KOPT-K1 (cell line): ENCODE data around the gene TAGLN2.

Source experiments
- H3K27ac ChIP-seq: fragments of 200-600 bp; sonication (generic); 2 replicates; pipeline ENCODE4 v1.5.1; 2016; ENCODE audit warnings: antibody characterized with exemption, mild to moderate bottlenecking, low read depth, low read length; ENCODE audit not compliant: poor library complexity, severe bottlenecking
- H3K36me3 ChIP-seq: fragments of 200-600 bp; sonication (generic); 2 replicates; pipeline ENCODE4 v1.5.1; 2017; ENCODE audit warnings: antibody characterized with exemption, mild to moderate bottlenecking, low read length, moderate library complexity; ENCODE audit not compliant: insufficient read depth
- H3K9me3 ChIP-seq: fragments of 200-600 bp; sonication (generic); 2 replicates; pipeline ENCODE4 v1.5.1; 2017; ENCODE audit warnings: antibody characterized with exemption, low read length, mild to moderate bottlenecking; ENCODE audit not compliant: insufficient read depth, poor library complexity, severe bottlenecking

TAGLN2 gene

DNA sequence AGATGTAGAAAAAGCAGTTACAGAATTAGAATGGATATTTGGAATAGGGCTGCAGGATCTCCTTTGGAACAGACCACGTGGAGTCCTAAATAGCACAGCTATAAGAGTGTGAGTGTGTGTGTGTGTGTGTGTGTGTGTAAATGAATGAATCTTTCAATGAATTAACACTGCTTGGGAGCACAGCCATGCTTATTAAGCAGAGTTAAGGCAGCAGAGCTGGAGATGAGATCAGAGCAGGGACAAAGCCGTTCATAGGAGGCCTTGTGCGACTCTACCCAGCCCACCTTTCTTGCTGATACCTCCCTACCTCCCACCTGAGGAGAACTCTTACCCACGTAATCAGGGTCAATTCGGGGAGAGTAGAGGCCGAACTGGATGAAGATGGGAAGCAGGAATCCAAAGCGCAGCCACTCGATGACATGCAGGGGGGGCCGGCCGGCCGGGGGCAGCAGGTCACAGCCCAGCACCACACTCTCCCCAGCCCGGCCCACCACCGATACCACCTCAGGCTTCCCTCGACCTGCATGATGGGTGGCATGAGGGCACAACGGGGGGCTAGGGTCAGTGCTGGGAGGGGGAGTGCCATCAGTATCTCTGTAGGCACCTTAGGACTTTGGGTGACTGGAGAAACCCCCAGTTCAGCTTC lies 17.4 kb upstream of the TAGLN2 start:
- H3K36me3 ChIP-seq = no peaks in the 10 kb centered on the region
- no peaks in the 10 kb centered on the region for H3K9me3 ChIP-seq
- H3K27ac ChIP-seq = no peak overlapping the region

DNA sequence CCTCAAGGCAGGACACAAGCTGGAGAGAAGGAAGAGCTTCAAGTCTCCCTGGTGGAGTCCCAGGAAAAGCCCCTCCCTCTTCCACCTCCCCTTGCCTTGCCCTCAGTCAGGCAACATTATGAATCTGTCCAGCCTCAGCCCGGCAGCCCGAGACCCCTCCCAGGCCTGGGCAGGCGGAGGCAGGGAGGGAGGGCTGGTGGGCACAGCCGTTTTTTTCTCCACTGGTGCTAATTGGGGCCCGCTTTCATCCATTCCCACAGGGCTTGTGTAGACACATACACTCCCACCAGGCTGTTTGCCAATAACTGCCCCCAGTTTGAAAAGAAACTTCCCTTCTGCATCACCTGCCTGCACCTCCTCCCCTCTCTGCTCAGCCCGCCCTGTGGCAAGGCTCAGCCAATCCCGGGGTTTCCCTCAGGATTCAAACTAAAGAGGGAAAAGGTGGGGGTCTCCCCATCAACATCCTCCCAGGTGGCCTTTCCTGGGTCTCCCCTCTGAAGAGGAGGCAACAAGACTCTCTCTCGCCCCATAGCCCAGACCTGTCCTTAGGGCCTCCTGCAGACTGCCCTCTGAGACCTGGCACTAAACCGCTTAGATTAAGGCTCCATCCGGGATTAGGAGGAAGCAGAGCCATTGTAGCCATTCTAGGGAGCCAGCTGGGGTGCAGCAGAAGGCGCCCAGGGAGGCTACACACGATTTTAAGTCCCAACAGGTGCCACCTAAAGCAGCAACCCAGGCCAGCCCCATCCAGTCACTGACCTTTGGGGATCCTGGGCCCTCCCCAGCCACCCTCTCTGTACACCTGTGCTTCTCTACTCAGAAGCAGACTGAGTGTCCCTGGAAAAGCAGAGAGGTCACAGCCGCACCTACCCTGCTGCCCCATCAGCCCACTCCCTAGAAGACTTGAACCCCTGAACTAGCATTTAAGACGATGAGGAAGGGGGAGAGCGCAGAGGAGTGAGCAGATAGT lies 16.6 kb upstream of the TAGLN2 start:
- Histone ChIP-seq H3K27ac (no peak overlapping the region), H3K9me3 (no peaks in the 10 kb centered on the region), H3K36me3 (no peaks in the 10 kb centered on the region)

DNA sequence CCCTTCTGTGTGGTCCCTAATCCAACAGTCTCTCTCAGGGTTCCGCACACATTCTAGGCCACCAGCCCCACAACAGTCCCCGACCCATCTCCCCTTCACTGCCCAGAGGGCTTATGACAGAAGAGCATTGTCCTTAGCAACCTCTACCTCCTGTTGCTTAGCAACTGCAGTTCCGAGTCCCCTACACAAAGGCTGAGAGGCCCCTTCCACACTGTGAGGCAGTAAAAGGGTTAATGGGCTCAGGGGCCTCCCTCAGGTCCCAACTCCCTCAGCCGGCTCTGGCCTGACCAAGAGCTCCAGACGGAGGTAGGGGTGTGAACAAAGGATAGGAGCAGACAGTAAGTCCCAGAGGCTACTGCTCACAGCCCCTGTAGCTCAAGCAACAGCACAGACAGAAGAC lies 15.8 kb upstream of the TAGLN2 start:
- Histone ChIP-seq H3K27ac (no peak overlapping the region), H3K9me3 (no peaks in the 10 kb centered on the region), H3K36me3 (no peaks in the 10 kb centered on the region)

DNA sequence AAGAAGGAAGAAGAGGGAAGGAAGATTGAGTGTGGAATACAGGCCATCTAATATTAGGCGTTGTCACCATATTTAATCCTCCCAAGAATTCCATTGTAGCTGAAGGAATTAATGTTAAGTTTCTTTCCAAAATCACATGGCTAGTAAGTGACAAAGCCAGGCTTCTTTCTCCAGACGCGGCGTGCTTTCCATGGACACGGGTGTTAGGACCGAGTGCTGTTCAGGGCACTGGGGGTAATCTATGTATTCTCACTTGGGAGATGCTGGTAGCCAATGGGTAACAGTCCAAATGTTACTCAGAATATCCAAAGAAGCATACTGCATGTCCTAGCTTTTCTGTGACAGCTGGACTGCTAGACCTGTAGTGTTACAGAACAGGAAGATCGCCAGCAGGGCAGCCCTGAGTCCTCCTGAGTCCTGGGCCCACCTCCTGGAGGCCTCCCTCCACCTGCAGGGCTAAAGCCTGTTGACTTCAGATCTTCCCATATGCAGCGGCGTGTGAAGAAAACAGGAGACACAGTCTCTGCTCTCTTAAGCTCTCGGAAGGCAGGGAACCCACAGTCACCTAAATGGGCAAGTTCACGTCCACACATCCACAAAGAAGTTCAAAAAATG lies 14.8 kb upstream of the TAGLN2 start:
- no peak overlapping the region for H3K27ac ChIP-seq
- H3K36me3 ChIP-seq = no peaks in the 10 kb centered on the region
- H3K9me3 ChIP-seq = no peaks in the 10 kb centered on the region

DNA sequence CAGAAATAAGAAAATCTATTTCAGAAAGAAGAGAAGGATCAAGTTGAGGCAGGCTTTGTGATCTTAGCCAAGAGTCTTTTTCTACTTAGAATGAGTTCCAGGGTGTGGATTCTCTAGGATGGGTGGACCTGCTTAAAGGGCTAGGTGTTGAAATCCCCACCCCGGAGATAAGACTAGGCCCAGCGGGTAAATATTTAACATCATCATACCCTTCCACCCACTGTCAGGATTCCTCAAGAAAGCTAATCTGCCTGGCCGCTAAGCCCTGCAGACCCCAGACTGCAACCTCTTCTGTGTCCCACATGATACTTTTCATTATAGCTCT lies 14.3 kb upstream of the TAGLN2 start:
- H3K36me3 ChIP-seq = no peaks in the 10 kb centered on the region

DNA sequence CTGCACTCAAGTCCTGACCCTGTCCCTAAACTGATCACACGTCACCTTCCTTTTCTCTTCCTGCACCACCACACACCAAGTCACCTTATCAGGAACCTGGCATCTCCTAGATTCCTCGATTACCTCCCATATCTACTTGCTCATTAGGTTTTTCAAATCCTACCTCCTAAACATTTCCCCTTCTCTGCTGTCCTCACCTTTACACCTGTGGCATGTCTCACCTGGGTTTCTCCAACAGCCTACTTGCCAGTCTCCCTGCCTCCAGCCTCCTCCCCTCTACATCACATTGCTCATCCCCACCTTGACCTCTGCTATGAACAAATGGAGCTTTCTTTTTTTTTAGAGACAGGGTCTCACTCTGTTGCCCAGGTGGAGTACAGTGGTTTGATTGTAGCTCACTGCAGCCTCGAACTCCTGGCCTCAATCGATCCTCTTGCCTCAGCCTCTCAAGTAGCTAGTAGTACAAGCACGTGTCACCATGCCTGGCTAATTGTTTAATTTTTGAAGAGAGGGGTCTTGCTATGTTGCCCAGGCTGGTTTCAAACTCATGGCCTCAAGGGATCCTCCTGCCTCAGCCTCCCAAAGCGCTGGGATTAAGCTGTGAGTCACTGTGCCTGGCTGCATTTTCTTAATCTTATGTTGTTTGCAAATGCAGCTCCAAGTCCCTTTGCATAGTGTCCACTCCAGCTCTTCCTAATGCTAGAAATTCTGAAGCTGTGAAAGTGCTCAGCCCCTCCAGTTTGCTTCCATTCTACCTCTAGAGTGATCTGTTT lies 13.8 kb upstream of the TAGLN2 start:
- no peaks in the 10 kb centered on the region for H3K36me3 ChIP-seq
- H3K27ac ChIP-seq = no peak overlapping the region
- no peaks in the 10 kb centered on the region for H3K9me3 ChIP-seq

More for the DNA sequence above, 14.3 kb upstream of the TAGLN2 start:
- no peaks in the 10 kb centered on the region for H3K9me3 ChIP-seq
- H3K27ac ChIP-seq = no peak overlapping the region

DNA sequence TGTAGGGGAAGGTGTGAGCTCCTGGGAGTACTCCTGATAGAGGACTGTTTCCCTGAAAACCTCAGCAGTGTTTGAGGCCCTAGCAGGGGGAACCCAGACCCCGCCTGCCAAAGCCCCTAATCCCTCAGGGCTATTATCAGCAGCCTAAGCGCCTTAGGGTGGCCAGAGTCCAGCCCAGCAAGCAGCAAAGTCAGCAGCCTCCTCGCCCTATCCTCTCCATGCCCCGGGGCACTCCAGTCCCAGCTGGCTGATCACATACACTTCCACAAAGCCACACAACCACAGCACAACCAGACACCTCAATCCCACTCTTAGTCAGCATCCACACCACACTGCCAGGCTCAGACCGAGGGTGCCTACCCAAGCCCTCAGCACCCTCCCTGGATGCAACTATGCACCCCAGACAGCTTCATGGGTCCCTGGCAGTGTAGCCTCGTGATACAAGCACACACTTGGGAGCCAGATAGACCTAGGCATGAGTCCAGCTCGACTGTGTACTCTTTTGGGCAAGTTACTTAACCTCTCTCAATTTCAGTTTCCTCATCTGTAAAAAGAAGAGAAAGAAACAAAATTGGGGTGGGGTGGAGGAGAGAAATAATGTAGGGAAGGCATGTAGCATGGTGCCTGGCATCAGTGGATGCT lies 13.0 kb upstream of the TAGLN2 start:
- H3K27ac ChIP-seq = no peak overlapping the region

DNA sequence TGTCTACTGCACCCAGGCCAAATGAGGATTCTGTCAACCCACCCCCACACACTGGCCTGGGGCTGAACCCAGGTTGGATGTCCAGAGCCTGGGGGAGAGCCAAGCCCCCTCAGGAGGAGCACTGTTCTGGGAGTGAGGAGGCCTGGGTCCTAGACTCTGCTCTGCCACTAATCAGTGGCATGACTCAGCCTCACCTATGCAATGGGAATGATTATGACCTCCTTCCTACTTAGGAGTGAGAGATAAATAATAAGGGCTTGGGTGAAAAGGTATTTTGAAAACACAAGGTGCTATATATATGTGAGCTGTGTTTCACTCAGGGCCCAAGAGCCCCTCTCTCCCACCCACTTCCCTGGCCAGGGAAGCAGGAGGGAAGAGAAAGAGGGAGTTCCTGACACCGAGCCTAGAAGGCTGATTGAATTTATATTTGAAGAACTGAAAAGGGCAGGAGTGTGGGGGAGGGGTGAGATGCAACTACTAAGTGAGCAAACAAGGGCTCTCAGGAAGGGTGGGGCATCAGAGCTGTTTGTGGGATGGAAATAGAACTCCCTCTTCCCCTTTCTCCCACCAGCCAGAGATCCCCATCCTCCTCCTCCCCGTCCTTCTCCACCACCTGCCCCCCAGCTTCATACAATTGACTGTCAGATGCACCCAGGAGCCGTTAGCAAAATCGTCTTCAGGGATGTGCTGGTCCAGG lies 11.9 kb upstream of the TAGLN2 start:
- H3K36me3 ChIP-seq = no peaks in the 10 kb centered on the region
- no peaks in the 10 kb centered on the region for H3K9me3 ChIP-seq
- no peak overlapping the region for H3K27ac ChIP-seq

More for the DNA sequence above, 13.0 kb upstream of the TAGLN2 start:
- Histone ChIP-seq H3K36me3 (no peaks in the 10 kb centered on the region), H3K9me3 (no peaks in the 10 kb centered on the region)

DNA sequence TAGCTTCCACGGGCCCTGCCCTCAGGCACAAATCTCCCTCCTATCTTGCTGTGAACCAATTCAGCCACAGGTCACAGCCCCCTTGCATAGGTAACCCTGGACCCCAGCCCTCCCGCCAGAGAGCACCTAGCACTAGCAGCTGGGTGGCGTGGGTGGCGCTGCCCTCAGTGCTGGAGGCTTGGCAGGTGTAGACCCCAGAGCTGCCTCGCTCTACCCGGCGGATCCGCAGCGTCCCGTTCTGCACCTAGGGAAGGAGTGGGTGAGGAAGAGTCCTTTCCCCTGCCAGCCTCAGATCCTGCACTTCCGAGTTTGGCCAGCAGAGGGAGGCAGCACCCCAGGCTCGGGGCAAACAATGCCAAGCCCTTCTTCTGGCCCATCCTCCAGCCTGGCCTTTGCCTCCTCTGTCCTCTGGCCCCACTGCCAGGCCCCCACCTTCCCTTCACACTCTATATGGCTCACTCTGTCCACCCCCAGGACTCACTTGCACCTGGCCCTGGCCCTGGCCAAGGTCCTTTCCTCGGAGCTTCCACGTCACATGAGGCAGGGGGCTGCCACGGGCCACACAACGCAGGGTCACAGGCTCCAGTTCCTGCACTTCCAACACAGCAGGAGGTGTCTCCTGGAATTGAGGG lies 11.1 kb upstream of the TAGLN2 start:
- Histone ChIP-seq H3K27ac (no peak overlapping the region), H3K9me3 (no peaks in the 10 kb centered on the region), H3K36me3 (no peaks in the 10 kb centered on the region)

DNA sequence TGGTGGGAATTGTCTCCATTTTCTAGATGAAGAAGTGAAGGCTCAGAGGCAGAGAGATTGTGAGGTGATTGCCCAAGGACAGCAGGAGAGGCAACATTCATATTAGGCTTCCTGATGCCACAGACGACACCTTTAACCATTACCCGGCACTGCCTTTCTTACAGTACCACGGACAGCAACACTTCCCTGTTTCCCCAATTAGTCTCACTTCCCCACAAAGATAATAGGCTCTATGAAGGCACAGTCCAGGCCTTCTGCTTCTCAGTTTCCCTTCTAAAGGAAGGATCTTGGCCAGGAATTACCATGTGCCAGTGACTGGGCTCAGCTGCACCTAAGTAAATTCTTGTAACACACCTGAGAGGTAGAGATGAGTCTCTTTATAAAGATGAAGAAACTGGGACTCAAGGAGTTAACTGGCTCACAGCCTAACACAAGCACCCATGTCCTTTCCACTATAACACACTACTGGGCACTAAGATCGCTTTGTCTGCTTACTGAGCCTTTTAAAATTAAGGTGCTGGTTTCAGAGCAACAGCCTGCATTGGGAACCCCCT lies 10.5 kb upstream of the TAGLN2 start:
- no peak overlapping the region for H3K27ac ChIP-seq
- H3K36me3 ChIP-seq = no peaks in the 10 kb centered on the region
- H3K9me3 ChIP-seq = no peaks in the 10 kb centered on the region

DNA sequence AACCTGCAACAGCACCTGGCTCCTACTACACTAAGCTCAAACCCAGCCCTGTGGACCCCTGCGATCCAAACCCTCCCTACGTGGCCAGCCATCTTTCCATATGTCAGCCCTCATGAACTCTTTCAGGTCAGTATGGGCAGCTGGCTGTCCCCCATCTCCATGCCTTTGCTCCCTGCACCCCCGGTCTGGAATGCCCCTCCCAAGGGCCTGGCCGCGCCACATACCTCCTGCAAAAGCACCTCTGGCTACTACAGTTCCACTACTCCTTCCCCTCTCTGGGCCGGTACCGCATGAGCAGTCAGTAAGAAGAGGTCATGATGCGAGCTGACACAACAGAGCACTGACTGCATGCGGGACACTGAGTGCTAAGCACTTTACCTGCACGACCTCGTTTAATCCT lies 10.0 kb upstream of the TAGLN2 start:
- Histone ChIP-seq H3K36me3 (no peaks in the 10 kb centered on the region), H3K9me3 (no peaks in the 10 kb centered on the region), H3K27ac (no peak overlapping the region)

DNA sequence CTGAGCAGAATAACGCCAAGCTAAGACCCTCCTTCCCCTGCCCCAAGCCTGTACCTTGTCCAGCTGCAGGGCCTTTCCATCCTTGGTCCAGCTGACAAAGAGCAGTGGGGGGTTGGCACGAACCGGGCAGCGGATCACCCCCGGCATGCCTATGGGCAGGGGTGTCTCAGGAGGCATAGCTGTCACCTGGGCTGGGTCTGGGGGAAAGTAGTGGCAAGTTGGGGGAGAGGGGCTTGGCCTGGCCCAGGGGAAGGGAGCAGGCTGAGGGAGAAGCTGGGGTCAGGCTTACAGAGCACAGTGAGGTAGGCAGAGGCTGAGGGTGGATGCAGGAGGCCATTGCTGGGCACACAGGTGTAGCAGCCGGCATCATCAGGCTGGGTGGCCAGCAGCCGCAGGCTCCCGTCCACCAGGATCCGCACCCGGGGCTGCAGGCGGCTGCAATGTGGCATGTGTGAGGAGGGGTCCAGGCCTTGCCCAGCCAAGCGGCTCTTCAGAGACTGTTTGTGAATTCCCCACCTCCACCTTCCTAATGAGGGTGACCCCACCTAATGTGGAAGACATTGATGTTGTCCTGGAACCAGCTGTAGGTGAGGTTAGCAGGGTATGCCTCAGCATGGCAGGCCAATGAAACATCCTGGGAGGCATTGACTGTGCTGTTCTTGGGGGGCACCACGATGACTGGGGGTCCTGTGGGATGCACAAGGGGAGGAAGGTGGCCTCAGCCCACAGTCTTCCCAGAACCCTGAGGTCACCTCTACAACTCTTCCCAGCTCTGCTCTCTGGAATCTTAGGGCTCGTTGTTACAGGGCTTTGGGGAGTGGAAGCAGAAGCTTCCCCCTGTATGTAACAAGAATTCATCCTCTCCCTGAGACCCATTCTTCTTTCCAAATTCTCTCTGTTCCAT lies 9.1 kb upstream of the TAGLN2 start:
- Histone ChIP-seq H3K27ac (no peak overlapping the region), H3K36me3 (no peaks in the 10 kb centered on the region), H3K9me3 (no peaks in the 10 kb centered on the region)

DNA sequence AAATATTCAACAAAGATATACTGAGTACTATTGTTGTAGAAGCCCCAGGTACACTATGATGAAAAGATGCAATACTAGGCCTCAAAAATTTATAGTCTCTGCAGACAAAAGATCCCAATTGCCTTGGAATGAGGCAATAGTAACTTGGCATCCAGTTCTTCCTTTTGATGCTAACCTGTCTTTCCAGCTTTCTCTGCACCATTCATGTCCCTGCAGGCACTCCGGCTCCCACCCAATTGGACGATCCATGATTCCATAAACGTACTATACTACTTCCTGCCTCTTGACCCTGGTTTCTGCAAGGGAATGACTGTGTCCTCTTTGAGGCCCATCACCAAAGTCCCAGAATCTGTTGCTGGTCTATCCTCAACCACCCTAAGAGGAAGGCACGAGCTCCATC lies 8.0 kb upstream of the TAGLN2 start:
- Histone ChIP-seq H3K36me3 (no peaks in the 10 kb centered on the region), H3K27ac (no peak overlapping the region), H3K9me3 (no peaks in the 10 kb centered on the region)
